Breast epithelium (tissue), 4 donors: ENCODE measurements around the gene PAK6. TPM values are rescaled to one million over a fixed set of nuclear protein-coding genes. Genes with fewer than 3 reads are reported as not detected.

Experiments used
- DNase-seq, 2 donors: peaks; one replicate each; pipeline ENCODE4 v3.0.0-alpha.2; 2019; ENCODE audit warnings: low spot score in 2 of 2
- H3K27ac ChIP-seq, 2 donors: fragments of 200-600 bp; sonication (generic) in 1 of 2; one replicate each; pipeline ENCODE4 v1.5.1; 2016 to 2019; ENCODE audit warnings: mild to moderate bottlenecking in 1 of 2
- H3K27me3 ChIP-seq, 2 donors: fragments of 200-600 bp; sonication (generic) in 1 of 2; one replicate each; pipeline versions ENCODE4 v1.5.1 to v1.6.0; 2017 to 2019; ENCODE audit warnings: control low read depth in 1 of 2, mild to moderate bottlenecking in 1 of 2
- H3K36me3 ChIP-seq: fragments of 200-600 bp; one replicate; pipeline ENCODE4 v1.5.1; 2019
- H3K4me1 ChIP-seq, 2 donors: fragments of 200-600 bp; sonication (generic); one replicate each; pipeline ENCODE4 v1.5.1; 2016 to 2019; ENCODE audit warnings: control low read depth in 1 of 2
- H3K4me3 ChIP-seq, 3 donors: fragments of 200-600 bp; sonication (generic); 1 replicate in 2 of 3; 2 replicates in 1 of 3; pipeline ENCODE4 v1.5.1; 2016 to 2019; ENCODE audit warnings: mild to moderate bottlenecking in 3 of 3, moderate library complexity in 2 of 3
- H3K9me3 ChIP-seq, 2 donors: fragments of 200-600 bp; sonication (generic) in 1 of 2; one replicate each; pipeline ENCODE4 v1.5.1; 2016 to 2019; ENCODE audit warnings: control low read depth in 1 of 2
- CTCF ChIP-seq, 3 donors: fragments of 450-650 bp; IDR thresholded peaks; one replicate each; pipeline ENCODE4 v1.5.1; 2016 to 2017; ENCODE audit warnings: antibody characterized with exemption in 3 of 3, mild to moderate bottlenecking in 3 of 3, moderate library complexity in 3 of 3
- POLR2A ChIP-seq: fragments of 450-650 bp; IDR thresholded peaks from one replicate; pipeline ENCODE4 v1.6.1; 2016; ENCODE audit warnings: antibody characterized with exemption, mild to moderate bottlenecking, moderate library complexity
- POLR2AphosphoS5 ChIP-seq, 3 donors: sonication (generic); formaldehyde crosslinking; IDR thresholded peaks; one replicate each; pipeline ENCODE4 v1.6.1; 2017; ENCODE audit warnings: antibody characterized with exemption in 3 of 3
- intact Hi-C: fragments of 100-400 bp; cut with DNase I; formaldehyde crosslinking; loops from one replicate; pipeline ENCODE4 v1.15.1; 2023; ENCODE audit warnings: low total_unique reads
- total RNA-seq, 3 donors: library from RNA; depleted of rRNA; stranded (reverse); fragments of >200 nt; gene quantifications; one replicate each; pipeline ENCODE4 v1.1.0, GENCODE V29; 2016

The PAK6 gene
- total RNA-seq, 3 donors from 2014 or later = 0.80 to 11.0 (median 9.5) TPM

- Histone ChIP-seq H3K4me1 (peaks cover 6 to 16% of the 10 kb centered on the region in 2 donors), H3K36me3 (no peaks in the 10 kb centered on the region), H3K9me3 (no peaks in the 10 kb centered on the region), H3K27me3 (no peaks in the 10 kb centered on the region), H3K4me3 (peak overlapping the region; percentile 46 to 66 (median 61)), H3K27ac (peak overlapping the region; percentile 13 to 40)
- DNase-seq = no peak
- no peak for TF ChIP-seq CTCF (IDR thresholded peaks at IDR 0.05)
- TF ChIP-seq POLR2A = no peak
- TF ChIP-seq POLR2AphosphoS5 (IDR thresholded peaks at IDR 0.05) = no peak
- intact Hi-C loops = no loop called here
Measured at GRCh38 chr15:40252438-40253166, 13.7 kb downstream of the PAK6 start.

- Histone ChIP-seq H3K36me3 (no peaks in the 10 kb centered on the region), H3K9me3 (no peaks in the 10 kb centered on the region), H3K4me1 (peaks cover 6 to 16% of the 10 kb centered on the region in 2 donors), H3K27me3 (no peaks in the 10 kb centered on the region), H3K4me3 (peak overlapping the region; percentile 46 to 66 (median 61)), H3K27ac (peak overlapping the region in 1 of 2 donors; percentile 40)
- no peak for DNase-seq
- intact Hi-C loops = no loop called here
- TF ChIP-seq POLR2AphosphoS5 (IDR thresholded peaks at IDR 0.05) (no peak), POLR2A (no peak), CTCF (IDR thresholded peaks at IDR 0.05) (no peak)
Measured at GRCh38 chr15:40253167-40253790, 14.4 kb downstream of the PAK6 start.

GRCh38 chr15:40254452-40254851 lies 15.6 kb downstream of the PAK6 start:
- H3K9me3 ChIP-seq = no peaks in the 10 kb centered on the region
- no peak for DNase-seq
- TF ChIP-seq CTCF (IDR thresholded peaks at IDR 0.05) (no peak), POLR2A (no peak), POLR2AphosphoS5 (IDR thresholded peaks at IDR 0.05) (no peak)
- H3K27ac ChIP-seq = no peak overlapping the region
- H3K27me3 ChIP-seq = no peaks in the 10 kb centered on the region
- intact Hi-C loops = no loop called here
- H3K4me1 ChIP-seq = peaks cover 6 to 16% of the 10 kb centered on the region in 2 donors
- no peaks in the 10 kb centered on the region for H3K36me3 ChIP-seq
- H3K4me3 ChIP-seq = no peak overlapping the region

- DNase-seq = no peak
- no peak overlapping the region for H3K27ac ChIP-seq
- H3K27me3 ChIP-seq = no peaks in the 10 kb centered on the region
- TF ChIP-seq POLR2A = no peak
- no peak for TF ChIP-seq POLR2AphosphoS5 (IDR thresholded peaks at IDR 0.05)
- no peak for TF ChIP-seq CTCF (IDR thresholded peaks at IDR 0.05)
- no peaks in the 10 kb centered on the region for H3K9me3 ChIP-seq
- H3K4me1 ChIP-seq = peaks cover 6 to 13% of the 10 kb centered on the region in 2 donors
- intact Hi-C loops = no loop called here
- no peaks in the 10 kb centered on the region for H3K36me3 ChIP-seq
- H3K4me3 ChIP-seq = no peak overlapping the region
Measured at GRCh38 chr15:40255033-40255432, 16.2 kb downstream of the PAK6 start.

GRCh38 chr15:40256638-40257235 lies 17.9 kb downstream of the PAK6 start:
- intact Hi-C loops = no loop called here
- peaks cover 6 to 10% of the 10 kb centered on the region in 2 donors for H3K4me1 ChIP-seq

More at GRCh38 chr15:40256638-40257235, 17.9 kb downstream of the PAK6 start:
- no peak overlapping the region for H3K27ac ChIP-seq
- H3K9me3 ChIP-seq = no peaks in the 10 kb centered on the region
- no peak for DNase-seq
- H3K4me3 ChIP-seq = no peak overlapping the region
- H3K27me3 ChIP-seq = no peaks in the 10 kb centered on the region
- no peaks in the 10 kb centered on the region for H3K36me3 ChIP-seq
- no peak for TF ChIP-seq POLR2A
- no peak for TF ChIP-seq POLR2AphosphoS5 (IDR thresholded peaks at IDR 0.05)
- no peak for TF ChIP-seq CTCF (IDR thresholded peaks at IDR 0.05)
